ENCODE results near the gene PRSS27. TPM values are rescaled to one million over a fixed set of nuclear protein-coding genes. Genes with fewer than 3 reads are reported as not detected.

Gene PRSS27
- total and polyA plus RNA-seq, 2 of the 8 experiments (the other 6 are each of a cell fraction or from before 2014, with no cell fraction given), result 1.3 to 7.5 TPM

GRCh38 chr16:2738615-2739014 lies 18.6 kb upstream of the PRSS27 start:
- Histone ChIP-seq H3K4ac (replicated peaks; ENCODE audit: insufficient read length, low read depth, low read length) (no peak overlapping the region), H3K36me3 (ENCODE audit: control insufficient read depth in 2 of 4, insufficient read depth in 4 of 4, low read length in 3 of 4) (no peaks in the 10 kb centered on the region), H3K9me3 (ENCODE audit: insufficient read depth in 2 of 2, low read depth in 1 of 2, low read length in 1 of 2) (no peaks in the 10 kb centered on the region), H4K91ac (replicated peaks; ENCODE audit: insufficient read length, low read length) (no peak overlapping the region), H3K9ac (replicated peaks in 1 of 4; ENCODE audit: extremely low read depth in 1 of 4, low read depth in 3 of 4, low read length in 3 of 4) (no peak overlapping the region), H4K8ac (ENCODE audit: extremely low read depth, insufficient read depth, low read length) (no peak overlapping the region), H2BK12ac (ENCODE audit: low read depth, low read length) (no peak overlapping the region), H3K14ac (ENCODE audit: insufficient read length) (no peak overlapping the region), H2BK5ac (ENCODE audit: low read depth, low read length) (no peak overlapping the region), H3K79me1 (ENCODE audit: low read depth, low read length) (no peaks in the 10 kb centered on the region), H2AFZ (ENCODE audit: low read length) (no peak overlapping the region), H3K27me3 (replicated peaks in 1 of 4; ENCODE audit: control insufficient read depth in 3 of 4, extremely low read depth in 1 of 4, insufficient read depth in 3 of 4, low read length in 3 of 4) (no peaks in the 10 kb centered on the region), H2BK120ac (replicated peaks; ENCODE audit: low read depth, low read length) (no peak overlapping the region), H3K56ac (replicated peaks; ENCODE audit: insufficient read length, low read depth, low read length) (no peak overlapping the region), H3K4me1 (replicated peaks in 1 of 4; ENCODE audit: control insufficient read depth in 3 of 4, insufficient read depth in 4 of 4, low read length in 3 of 4) (peaks cover 0 to 3% (median 0%) of the 10 kb centered on the region in 4 experiments; a peak in 4 of 7 replicates), H4K5ac (ENCODE audit: insufficient read length, low read depth, low read length) (no peak overlapping the region), H3K4me3 (ENCODE audit: extremely low read depth in 1 of 4, insufficient read depth in 2 of 4, low read depth in 3 of 4, low read length in 4 of 4) (no peak overlapping the region), H4K20me1 (replicated peaks in 1 of 2; ENCODE audit: control insufficient read depth in 1 of 2, insufficient read depth in 2 of 2, low read length in 2 of 2) (peaks cover 0 to 1% of the 10 kb centered on the region in 2 experiments), H3K4me2 (ENCODE audit: insufficient read depth in 1 of 2, low read depth in 2 of 2, low read length in 2 of 2) (no peak overlapping the region), H2AK5ac (ENCODE audit: low read depth, low read length) (no peak overlapping the region), H3K27ac (ENCODE audit: low read depth, low read length) (no peak overlapping the region), H3K18ac (ENCODE audit: extremely low read depth, low read length) (no peak overlapping the region), H3K23me2 (ENCODE audit: low read depth, low read length) (no peaks in the 10 kb centered on the region), H3K79me2 (ENCODE audit: control insufficient read depth in 1 of 2, insufficient read depth in 2 of 2, low read length in 2 of 2) (no peaks in the 10 kb centered on the region), H3K23ac (ENCODE audit: insufficient read length) (no peak overlapping the region), H2BK20ac (ENCODE audit: low read length) (no peak overlapping the region), H2BK15ac (ENCODE audit: low read length) (no peak overlapping the region)
- no peak for TF ChIP-seq RNF2 (IDR thresholded peaks at IDR 0.05; ENCODE audit: borderline replicate concordance, low read depth, low read length, missing control alignments, poor library complexity, severe bottlenecking)
- FAIRE-seq (no peak), DNase-seq (ENCODE audit: low read depth in 1 of 2, low spot score in 2 of 2) (no peak)
- 93% methylated on average over 5 of the region's 5 CpGs; no CpG with 5 or more reads in 1 of the 2 experiments for whole genome bisulfite sequencing, 2 experiments (ENCODE audit: extremely low coverage in 1 of 2, insufficient coverage in 1 of 2, insufficient read length in 1 of 2, insufficient replicate concordance in 2 of 2, low coverage in 1 of 2, low lambda C conversion rate in 2 of 2, missing lambda C conversion rate in 1 of 2)
- POLR2A ChIA-PET (ENCODE audit: partially characterized antibody), result interaction anchor here (0.9 to 8.0 kb wide), 6 partner anchors 8 to 35 kb away, joined by 3 to 96 read pairs (median 4); partner anchors contain the start of gene SRRM2
- CTCF ChIA-PET (ENCODE audit: partially characterized antibody), result interaction anchor here (0.6 to 1.3 kb wide), 2 partner anchors 12 to 57 kb away, joined by 4 read pairs; no protein-coding TSS in a partner anchor
